Right hindlimb (tissue), 1 donor: ENCODE results near the gene SLC7A9.
"Not testable (repeated sequence)": the region's sequence is repeated elsewhere in the genome, so short reads cannot be mapped to it uniquely, and the experiment has no call there.

ENCODE experiments used
- DNase-seq: peaks from one replicate; pipeline ENCODE4 v3.0.0-alpha.2; 2018

The SLC7A9 gene

DNA sequence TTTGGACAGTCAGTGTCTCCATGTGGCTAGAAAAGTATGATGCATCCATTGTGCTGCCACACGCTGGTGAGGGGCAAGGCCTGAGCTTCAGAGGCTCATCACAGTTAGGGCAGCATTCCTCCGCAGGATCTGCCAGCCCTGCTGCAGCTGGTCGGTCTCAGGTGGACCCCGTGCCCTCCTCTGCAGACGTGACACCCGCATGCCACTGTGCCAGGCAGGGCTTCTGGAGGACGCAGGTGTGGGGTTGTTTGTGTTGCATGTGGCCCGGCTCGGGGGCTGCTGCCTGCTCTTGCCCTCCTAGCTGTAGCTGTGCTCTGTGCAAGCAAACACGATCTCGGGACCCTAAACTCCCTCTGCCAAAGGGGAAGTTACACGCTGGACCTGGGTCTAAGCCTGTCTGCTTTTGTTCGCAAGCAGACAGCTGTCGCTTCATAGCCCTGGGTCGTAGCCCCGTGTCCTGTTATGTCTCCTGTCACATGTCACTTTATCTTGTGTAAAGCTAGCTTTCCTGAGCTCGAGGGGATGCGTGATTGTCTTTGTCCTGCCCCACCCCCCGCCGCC is 45.3 kb downstream of the SLC7A9 start:
- DNase-seq, result no peak

DNA sequence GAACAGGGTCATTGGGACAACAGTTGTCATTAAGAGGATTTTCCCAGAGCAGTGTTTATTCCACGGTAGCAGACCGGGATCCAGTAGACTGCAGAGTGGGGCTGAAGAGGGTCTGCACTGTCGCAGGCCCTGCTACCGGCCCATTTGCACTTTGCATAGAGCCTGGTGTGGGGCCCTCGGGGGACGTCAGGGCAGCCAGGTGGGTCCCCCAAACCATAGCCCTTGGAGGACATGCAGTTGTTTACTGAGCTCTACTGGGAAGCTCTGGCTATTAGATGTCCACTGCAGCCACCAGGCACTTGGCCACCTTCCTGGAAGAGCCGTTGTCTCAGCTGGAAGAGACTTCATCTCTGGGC is 45.8 kb downstream of the SLC7A9 start:
- DNase-seq, result no peak

DNA sequence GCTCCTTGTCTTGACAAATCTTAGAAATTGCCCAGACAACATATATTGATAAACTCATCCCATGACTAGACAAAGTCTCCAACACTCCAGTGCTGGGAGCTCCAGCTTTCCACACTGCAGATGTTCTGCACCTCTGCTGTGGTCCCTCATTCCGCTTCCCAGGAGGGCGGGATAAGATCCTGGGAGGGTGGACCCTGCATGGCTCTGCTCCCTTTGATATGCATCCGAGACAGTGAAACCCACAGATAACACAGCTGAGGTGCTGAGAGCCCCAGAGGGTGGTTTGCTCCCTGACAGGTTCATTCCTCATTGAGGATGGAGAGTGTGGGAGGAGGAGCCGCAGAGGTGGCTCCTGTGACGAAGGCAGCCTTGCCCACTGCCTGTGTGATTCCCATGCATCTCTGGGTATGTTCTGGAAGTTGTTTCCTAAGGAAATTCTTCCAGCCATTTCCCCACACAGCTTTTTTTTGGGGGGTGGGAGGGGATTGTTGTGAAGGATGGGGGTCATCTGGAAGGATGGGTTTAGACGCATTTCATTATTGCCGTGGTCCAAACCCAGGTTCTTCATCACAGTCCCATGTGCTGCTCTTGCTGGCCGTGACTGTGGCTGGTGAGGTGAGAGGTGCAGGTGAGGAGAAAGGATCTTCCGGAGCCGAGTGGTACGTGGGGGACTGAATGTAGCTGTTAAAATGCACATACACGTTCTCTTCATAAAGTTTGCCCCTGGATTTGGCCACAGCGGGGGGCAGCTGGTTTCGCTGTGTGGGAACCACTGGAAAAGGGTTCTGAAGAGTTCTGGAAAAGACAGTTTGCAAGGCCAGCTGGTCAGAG is 46.4 kb downstream of the SLC7A9 start:
- DNase-seq, result no peak

DNA sequence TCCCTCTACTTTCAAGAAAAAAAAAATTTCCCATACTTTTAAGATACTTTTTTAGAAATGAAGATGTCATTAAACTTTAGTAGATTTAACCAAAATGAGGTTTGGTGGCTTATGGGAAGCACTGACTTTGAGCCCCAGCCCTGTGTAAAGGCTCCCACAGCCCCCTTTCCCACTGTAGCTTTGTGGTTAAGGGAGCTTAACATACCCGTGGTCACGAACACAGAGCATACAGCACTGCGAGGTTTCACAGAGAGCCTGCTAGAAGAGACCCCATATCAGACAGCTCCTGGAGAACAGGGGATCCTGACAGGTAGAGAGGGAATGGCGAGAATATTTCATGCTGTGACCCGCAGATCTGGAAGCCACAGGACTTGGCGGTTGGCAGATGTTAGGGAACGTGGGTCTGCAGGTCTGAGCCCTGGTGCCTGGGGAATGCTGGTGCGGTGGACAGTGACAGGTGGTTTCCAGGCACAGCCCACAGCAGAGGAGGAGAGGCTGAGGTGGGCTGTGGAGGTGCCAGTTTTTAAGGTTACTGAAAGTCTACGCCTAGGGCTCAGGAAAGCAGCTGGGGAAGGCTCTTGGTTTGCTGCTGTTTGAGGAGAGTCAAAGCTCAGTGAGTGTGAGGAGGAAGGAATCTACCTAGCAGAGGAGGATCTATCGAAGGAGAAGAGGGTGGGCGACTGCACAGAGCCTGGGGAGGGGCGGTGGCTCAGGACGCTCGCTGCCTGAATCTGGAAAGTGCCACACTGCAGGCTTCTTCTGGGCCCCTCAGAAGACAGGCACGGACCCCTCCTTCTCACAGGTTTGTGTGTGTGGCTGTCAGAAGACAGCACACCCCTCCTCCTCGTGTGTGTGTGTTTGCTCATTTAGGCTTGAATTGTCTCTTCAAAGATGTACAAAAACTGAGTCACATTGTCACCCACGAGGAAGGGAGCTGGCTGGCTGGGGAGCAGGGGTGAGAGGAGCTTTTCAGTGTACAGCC is 49.9 kb downstream of the SLC7A9 start:
- DNase-seq, result no peak

GRCh38 chr19:32818536-32818935 is 51.0 kb downstream of the SLC7A9 start:
- no peak for DNase-seq

GRCh38 chr19:32817569-32818476 is 51.7 kb downstream of the SLC7A9 start:
- DNase-seq, result no peak

GRCh38 chr19:32816555-32817099 is 52.9 kb downstream of the SLC7A9 start:
- no peak for DNase-seq

DNA sequence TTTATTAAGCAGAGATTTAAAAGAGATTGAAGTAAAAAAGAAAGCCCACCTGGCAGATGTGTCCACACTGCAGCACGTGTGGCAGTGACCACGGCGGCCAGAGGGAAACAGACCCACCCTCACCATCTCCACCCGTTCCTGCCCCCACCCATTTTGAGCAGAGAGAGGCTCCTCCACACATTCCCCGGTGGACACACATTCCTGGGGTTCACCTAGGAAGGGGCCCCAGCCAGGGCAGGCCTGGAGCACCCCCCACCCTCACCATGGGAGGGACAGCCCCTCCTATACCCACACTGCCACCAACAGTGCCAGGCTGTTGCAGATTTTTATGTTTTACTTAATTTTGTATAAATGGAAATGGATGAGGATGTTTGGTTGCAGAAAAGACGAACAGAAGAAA is 54.9 kb downstream of the SLC7A9 start:
- DNase-seq, result no peak

DNA sequence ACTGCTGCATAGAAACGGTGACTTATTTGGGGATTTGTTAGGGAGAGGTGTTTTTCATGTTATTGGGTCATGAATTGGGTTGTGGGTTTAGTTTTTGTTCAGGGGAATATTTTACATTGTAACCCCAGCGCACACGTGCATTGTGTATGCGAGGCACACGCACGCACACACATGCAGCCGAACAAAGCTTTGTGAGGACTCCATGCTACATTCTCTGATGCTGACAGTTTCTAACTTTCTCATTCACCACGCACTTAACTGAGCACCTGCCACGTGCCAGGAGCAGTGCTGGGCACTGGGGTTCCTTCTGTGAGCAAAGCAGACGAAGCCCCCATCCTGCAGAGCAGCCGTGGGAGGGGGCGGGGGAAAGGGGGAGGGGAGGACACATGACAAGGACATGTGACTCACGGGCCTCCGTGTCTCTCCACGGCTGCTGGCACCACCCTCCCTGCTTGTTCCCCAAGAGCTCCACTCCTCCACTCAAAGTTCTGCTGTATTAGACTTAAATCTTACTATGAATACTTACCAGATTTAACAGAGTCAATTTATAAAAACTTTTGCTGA is 55.6 kb downstream of the SLC7A9 start:
- DNase-seq, result peak; percentile 27

- no peak for DNase-seq
These were observed 57.0 kb downstream of the SLC7A9 start for GRCh38 chr19:32812571-32812970.

DNA sequence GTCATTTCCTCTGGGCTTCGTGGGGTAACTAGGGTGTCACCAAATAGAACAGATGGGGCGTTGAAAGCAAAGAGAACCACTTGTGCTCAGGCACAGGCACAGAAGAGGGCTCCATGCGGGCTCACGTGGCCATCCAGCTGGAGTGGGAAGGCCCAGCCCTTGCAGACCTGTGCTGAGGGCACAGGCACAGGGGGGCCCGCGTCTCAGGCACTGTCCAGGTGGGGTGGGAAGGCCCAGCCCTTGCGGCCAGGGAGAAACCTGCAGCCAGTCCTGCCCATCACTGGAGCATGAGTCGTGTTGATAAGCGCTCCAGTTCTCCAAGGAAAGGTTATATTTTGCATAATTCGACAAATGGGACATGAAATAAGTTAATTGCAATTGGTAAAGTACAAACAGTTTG is 57.5 kb downstream of the SLC7A9 start:
- no peak for DNase-seq

DNA sequence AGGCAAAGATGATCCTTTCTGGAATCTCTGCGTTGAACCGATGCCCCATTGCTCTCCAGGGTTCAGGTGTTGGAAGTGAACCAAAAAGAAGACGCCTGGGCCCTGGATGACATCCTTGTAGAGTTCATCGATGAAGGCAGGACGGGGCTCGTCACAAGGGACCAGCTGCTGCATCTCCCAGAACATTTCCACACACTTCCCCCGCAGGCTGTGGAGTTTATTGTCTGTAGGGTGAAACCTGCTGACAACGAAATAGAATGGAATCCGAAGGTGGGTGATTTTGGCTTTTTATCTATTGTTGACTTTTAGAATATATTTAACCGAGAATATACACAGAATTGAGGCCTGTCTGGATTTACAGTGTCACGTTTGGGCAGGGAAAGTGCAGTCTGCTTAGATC is 58.4 kb downstream of the SLC7A9 start:
- DNase-seq, result no peak

- no peak for DNase-seq
These were observed 59.1 kb downstream of the SLC7A9 start for GRCh38 chr19:32810452-32810851.

GRCh38 chr19:32809754-32810153 is 59.8 kb downstream of the SLC7A9 start:
- no peak for DNase-seq

GRCh38 chr19:32809254-32809653 is 60.3 kb downstream of the SLC7A9 start:
- DNase-seq, result no peak

DNA sequence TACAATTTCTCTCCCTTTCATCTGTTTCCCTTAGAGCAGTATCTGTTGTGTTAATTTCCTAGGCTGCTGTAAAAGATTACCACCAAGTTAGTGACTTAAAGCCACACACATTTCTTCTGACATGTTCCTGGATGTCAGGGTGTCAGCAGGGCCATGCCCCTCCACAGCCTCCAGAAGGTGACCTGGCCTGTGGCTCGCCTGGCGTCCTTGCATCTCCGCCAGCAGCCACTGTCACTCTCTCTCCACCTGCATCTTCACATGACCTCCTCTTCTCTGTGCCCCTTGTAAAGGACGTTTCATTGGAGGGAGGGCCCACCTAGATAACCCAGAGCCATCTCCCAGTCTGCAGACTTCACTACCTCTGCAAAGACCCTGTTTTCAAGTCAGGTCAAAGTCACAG is 61.3 kb downstream of the SLC7A9 start:
- no peak for DNase-seq

- no peak for DNase-seq
These were observed 66.7 kb downstream of the SLC7A9 start for GRCh38 chr19:32802840-32803239.

DNA sequence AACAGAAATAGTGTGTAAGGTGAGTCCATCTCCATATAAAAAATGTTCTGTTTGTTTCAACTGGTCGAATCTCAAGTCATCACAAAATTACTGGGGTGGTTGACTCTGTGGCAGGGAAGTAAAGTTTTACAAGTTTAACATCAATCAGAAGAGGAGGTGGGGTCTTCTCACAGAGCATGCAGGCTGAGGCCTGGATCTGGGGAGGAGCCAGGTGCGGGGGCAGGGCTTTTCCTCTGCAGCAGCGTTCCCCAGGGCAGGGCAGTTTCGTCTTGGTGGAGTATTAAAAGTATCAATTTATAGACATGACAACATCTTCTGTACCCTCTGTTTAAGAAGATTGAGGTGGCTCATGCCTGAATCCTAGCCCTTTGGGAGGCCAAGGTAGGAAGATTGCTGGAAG is 68.8 kb downstream of the SLC7A9 start:
- DNase-seq, result no peak

GRCh38 chr19:32800191-32800590 is 69.4 kb downstream of the SLC7A9 start:
- no peak for DNase-seq

- no peak for DNase-seq
These were observed 71.4 kb downstream of the SLC7A9 start for GRCh38 chr19:32798201-32798600.

DNA sequence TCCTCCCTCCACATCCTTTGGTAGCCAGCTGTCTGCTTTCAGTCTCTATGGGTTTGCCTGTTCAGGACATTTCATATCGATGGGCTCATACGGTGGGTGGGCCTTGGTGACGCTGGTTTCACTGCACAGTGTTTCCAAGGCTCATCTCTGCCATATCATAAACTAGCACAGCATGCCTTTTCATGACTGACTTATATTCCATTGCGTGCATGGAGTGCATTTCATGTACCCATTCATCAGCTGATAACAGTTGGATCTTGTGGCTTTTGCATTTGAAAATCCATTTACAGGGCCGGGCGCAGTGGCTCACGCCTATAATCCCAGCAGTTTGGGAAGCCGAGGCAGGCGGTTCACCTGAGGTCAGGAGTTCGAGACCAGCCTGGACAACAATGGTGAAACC is 80.1 kb downstream of the SLC7A9 start:
- DNase-seq, result no peak

DNA sequence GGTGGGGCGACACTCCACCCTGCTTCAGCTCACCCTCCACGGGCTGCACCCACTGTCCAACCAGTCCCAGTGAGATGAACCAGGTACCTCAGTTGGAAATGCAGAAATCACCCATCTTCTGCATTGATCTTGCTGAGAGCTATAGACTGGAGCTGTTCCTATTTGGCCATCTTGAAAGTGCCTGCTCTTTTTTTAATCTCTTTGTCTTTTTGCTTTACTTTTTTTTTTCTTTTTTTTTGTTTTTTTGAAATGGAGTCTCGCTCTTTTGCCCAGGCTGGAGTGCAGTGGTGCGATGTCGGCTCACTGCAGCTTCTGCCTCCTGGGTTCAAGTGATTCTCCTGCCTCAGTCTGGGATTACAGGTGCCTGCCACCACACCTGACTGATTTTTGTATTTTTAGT is 81.7 kb downstream of the SLC7A9 start:
- DNase-seq, result not testable (repeated sequence)
